ENCODE results near the gene ZBTB45. TPM values are rescaled to one million over a fixed set of nuclear protein-coding genes. Genes with fewer than 3 reads are reported as not detected.
"Not testable (repeated sequence)": the region's sequence is repeated elsewhere in the genome, so short reads cannot be mapped to it uniquely, and the experiment has no call there.

ZBTB45 gene
- total RNA-seq, 3 donors from 2014 or later (not counting 1 experiment from before 2014, with no cell fraction given): 9.6 to 12.6 (median 9.8) TPM

GRCh38 chr19:58492265-58492664, 27.3 kb downstream of the ZBTB45 start:
- H3K4me1 ChIP-seq (ENCODE audit: control insufficient read depth, insufficient read depth, low read length): no peaks in the 10 kb centered on the region
- no peaks in the 10 kb centered on the region for H3K4me1 Mint-ChIP-seq
- H3K36me3 ChIP-seq (ENCODE audit: control insufficient read depth, insufficient read depth, low read length): no peaks in the 10 kb centered on the region
- no peak overlapping the region for H3K4me3 Mint-ChIP-seq
- H3K9me3 Mint-ChIP-seq: no peaks in the 10 kb centered on the region
- no peak for TF ChIP-seq CTCF (IDR thresholded peaks at IDR 0.05)
- no peak overlapping the region for H3K4me3 ChIP-seq (ENCODE audit: low read length)
- H3K27me3 Mint-ChIP-seq (ENCODE audit: low read depth in 2 of 2): no peaks in the 10 kb centered on the region
- no peaks in the 10 kb centered on the region for H3K9me3 ChIP-seq (ENCODE audit: control insufficient read depth, insufficient read depth, low read length)
- H3K27ac ChIP-seq (ENCODE audit: low read length): no peak overlapping the region
- no peak for DNase-seq
- no peak overlapping the region for H3K27ac Mint-ChIP-seq
- ATAC-seq: no peak
- intact Hi-C loops (cut with micrococcal nuclease): no loop called here
- no peaks in the 10 kb centered on the region for H3K27me3 ChIP-seq (ENCODE audit: control insufficient read depth, insufficient read depth, low read length)
- WGBS (ENCODE audit: insufficient coverage): 95% methylated on average over 14 of the region's 14 CpGs
- H3K36me3 Mint-ChIP-seq: no peaks in the 10 kb centered on the region

- Histone ChIP-seq H3K27ac (ENCODE audit: low read length) (no peak overlapping the region), H3K36me3 (ENCODE audit: control insufficient read depth, insufficient read depth, low read length) (no peaks in the 10 kb centered on the region), H3K4me3 (ENCODE audit: low read length) (no peak overlapping the region), H3K27me3 (ENCODE audit: control insufficient read depth, insufficient read depth, low read length) (no peaks in the 10 kb centered on the region), H3K4me1 (ENCODE audit: control insufficient read depth, insufficient read depth, low read length) (no peaks in the 10 kb centered on the region), H3K9me3 (ENCODE audit: control insufficient read depth, insufficient read depth, low read length) (no peaks in the 10 kb centered on the region)
- no peak for TF ChIP-seq CTCF (IDR thresholded peaks at IDR 0.05)
- Mint-ChIP-seq H3K27me3 (ENCODE audit: low read depth in 2 of 2) (no peaks in the 10 kb centered on the region), H3K4me1 (no peaks in the 10 kb centered on the region), H3K27ac (no peak overlapping the region), H3K9me3 (no peaks in the 10 kb centered on the region), H3K36me3 (no peaks in the 10 kb centered on the region), H3K4me3 (no peak overlapping the region)
- ATAC-seq (no peak), DNase-seq (no peak)
- intact Hi-C loops (cut with micrococcal nuclease): no loop called here
- 90% methylated on average over 5 of the region's 5 CpGs for WGBS (ENCODE audit: insufficient coverage)
Measured at GRCh38 chr19:58491393-58491792, 28.2 kb downstream of the ZBTB45 start.

- H3K4me3 Mint-ChIP-seq; H3K36me3 ChIP-seq (ENCODE audit: control insufficient read depth, insufficient read depth, low read length); intact Hi-C loops (cut with micrococcal nuclease); H3K9me3 ChIP-seq (ENCODE audit: control insufficient read depth, insufficient read depth, low read length); H3K27ac Mint-ChIP-seq; H3K4me1 Mint-ChIP-seq; H3K4me3 ChIP-seq (ENCODE audit: low read length); H3K9me3 Mint-ChIP-seq; H3K27ac ChIP-seq (ENCODE audit: low read length); DNase-seq; H3K36me3 Mint-ChIP-seq; H3K27me3 Mint-ChIP-seq (ENCODE audit: low read depth in 2 of 2); H3K4me1 ChIP-seq (ENCODE audit: control insufficient read depth, insufficient read depth, low read length); H3K27me3 ChIP-seq (ENCODE audit: control insufficient read depth, insufficient read depth, low read length); ATAC-seq: not testable (repeated sequence)
- 100% methylated on average over 4 of the region's 5 CpGs for WGBS (ENCODE audit: insufficient coverage)
Measured at GRCh38 chr19:58484349-58484748, 35.3 kb downstream of the ZBTB45 start.

- no peaks in the 10 kb centered on the region for H3K4me1 ChIP-seq (ENCODE audit: control insufficient read depth, insufficient read depth, low read length)
- Mint-ChIP-seq H3K27ac (no peak overlapping the region), H3K9me3 (no peaks in the 10 kb centered on the region), H3K36me3 (no peaks in the 10 kb centered on the region), H3K4me1 (no peaks in the 10 kb centered on the region), H3K27me3 (ENCODE audit: low read depth in 2 of 2) (no peaks in the 10 kb centered on the region), H3K4me3 (no peak overlapping the region)
- H3K27me3 ChIP-seq (ENCODE audit: control insufficient read depth, insufficient read depth, low read length): no peaks in the 10 kb centered on the region
- H3K4me3 ChIP-seq (ENCODE audit: low read length): no peak overlapping the region
- WGBS (ENCODE audit: insufficient coverage): 100% methylated on average over 2 of the region's 2 CpGs
- TF ChIP-seq CTCF (IDR thresholded peaks at IDR 0.05): no peak
- ATAC-seq (no peak), DNase-seq (no peak)
- no peak overlapping the region for H3K27ac ChIP-seq (ENCODE audit: low read length)
- intact Hi-C loops (cut with micrococcal nuclease): no loop called here
- no peaks in the 10 kb centered on the region for H3K9me3 ChIP-seq (ENCODE audit: control insufficient read depth, insufficient read depth, low read length)
- H3K36me3 ChIP-seq (ENCODE audit: control insufficient read depth, insufficient read depth, low read length): peaks cover 2% of the 10 kb centered on the region
Measured at GRCh38 chr19:58483776-58484175, 35.8 kb downstream of the ZBTB45 start.

Measured in natural killer cell (primary cell).